Measurements from ENCODE around the gene FAM187B.
"Not testable (repeated sequence)": the region's sequence is repeated elsewhere in the genome, so short reads cannot be mapped to it uniquely, and the experiment has no call there.

The FAM187B gene

DNA sequence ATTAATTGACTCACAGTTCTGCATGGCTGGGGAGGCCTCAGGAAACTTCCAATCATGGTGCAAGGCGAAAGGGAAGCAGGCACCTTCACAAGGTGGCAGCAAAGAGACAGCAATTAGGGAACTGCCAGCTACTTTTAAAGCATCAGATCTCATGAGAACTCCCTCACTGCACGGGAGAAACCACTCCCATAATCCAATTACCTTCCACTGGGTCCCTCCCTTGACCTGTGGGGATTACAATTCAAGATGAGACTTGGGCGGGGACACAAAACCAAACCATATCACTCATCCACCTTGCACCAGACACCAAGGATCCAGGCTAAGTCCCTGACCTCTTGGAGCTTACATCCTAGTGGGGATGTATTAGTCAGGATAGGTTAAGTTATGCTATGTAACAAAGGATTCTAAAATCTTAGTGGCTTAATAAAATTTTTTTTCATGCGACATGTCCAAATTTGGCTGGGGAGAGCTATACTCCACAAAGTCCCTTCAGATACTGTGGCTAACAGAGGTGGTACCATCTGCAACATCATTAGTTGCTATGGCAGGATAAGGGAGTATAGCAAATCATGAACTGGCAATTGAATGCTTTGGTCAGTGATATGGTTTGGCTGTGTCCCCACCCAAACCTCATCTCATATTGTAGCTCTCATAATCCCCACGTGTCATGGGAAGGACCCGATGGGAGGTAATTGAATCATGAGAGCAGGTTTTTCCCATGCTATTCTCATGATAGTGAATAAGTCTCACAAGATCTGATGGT, 8.3 kb upstream of the FAM187B start:
- no peak for DNase-seq (ENCODE audit: low read depth, low spot score)

DNA sequence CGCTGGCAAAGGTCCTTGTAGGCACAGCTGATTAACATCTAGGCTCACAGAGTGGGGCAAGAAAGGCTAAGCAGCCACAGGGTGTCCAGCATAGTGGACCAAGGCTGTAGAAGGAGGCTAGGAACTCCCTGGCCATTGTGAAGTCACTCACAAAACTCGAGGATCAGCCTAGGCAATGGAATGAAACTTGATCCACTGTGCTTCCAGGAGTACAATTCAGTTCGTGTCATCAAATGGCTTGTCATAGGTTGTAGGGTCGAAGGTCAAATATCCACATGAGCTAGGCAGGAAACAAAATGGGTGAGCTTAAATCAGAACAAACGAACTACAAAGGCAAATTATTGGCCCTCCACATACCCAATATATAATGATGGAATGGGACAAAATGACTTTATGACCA, 4.4 kb upstream of the FAM187B start:
- no peak for DNase-seq (ENCODE audit: low read depth, low spot score)

DNA sequence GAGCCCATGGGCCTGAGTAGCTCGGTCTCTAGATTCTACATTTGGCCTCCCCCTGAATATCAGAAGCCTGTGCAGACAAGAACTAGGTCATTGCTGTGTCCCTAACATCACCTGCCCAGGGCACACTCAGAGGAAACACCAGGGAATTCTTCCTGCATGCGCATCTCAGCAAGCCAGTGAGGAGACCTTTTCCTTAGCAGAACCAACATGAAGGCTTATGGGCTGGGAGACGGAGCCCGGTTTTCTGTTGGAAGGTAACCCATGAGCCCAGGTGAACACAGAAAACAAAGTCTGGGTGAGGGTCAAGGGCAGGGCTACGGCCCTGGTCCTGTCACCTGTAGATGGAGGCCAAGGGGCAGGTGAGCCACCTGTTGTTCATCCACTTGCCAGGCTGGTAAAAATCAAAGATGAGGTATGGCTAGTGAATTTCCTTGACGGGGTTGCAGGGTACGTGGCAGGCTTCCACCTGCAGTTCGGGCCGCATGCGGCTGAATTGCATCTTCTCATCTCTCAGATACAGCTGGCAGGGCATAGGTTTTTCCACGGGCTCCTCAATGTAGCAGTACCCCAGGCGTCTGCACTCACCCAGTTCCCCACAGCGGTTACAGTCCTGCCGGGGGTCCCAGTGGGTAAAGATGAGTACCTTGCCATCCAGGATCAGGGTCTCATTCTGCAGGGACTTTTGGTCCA, 3.6 kb upstream of the FAM187B start:
- no peak for DNase-seq (ENCODE audit: low read depth, low spot score)

DNA sequence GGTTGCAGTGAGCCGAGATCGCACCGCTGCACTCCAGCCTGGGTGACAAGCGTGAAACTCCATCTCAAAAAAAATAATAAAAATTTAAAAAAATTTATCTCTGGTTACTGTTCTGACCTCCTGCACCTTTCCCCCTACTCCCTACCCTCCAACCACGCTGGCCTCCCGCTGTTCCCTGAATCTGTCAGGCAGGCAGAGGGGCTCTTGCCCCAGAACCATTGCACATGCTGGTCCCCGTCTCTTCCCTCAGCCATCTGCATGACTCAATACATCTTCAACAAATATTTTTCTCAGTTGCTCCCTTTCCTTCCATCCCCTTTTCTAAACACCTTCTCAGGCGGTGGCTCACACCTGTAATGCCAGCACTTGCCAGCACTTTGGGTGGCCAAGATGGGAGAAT, 1.1 kb upstream of the FAM187B start:
- no peak for DNase-seq (ENCODE audit: low read depth, low spot score)

DNA sequence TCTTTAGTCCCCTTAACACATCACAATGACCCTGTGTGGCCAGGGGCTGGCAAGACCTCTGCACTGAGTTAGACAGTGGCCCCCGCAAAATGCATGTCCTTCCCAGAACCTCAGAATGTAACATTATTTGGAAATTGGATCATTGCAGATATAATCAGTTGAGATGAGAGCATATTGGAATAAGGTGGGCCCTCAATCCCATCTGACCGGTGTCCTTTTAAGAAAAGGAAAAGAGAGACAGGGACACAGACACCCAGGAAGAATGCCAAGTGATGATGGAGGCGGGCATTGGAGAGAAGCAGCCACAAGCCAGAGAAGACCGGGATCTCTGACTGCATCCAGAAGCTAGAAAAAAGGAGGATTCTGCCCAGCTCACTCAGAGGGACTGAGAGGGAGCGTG, 1.8 kb downstream of the FAM187B start:
- DNase-seq (ENCODE audit: low read depth, low spot score) = no peak

- DNase-seq (ENCODE audit: low read depth, low spot score) = no peak
Observed at GRCh38 chr19:35225951-35226350, 2.6 kb downstream of the FAM187B start.

DNA sequence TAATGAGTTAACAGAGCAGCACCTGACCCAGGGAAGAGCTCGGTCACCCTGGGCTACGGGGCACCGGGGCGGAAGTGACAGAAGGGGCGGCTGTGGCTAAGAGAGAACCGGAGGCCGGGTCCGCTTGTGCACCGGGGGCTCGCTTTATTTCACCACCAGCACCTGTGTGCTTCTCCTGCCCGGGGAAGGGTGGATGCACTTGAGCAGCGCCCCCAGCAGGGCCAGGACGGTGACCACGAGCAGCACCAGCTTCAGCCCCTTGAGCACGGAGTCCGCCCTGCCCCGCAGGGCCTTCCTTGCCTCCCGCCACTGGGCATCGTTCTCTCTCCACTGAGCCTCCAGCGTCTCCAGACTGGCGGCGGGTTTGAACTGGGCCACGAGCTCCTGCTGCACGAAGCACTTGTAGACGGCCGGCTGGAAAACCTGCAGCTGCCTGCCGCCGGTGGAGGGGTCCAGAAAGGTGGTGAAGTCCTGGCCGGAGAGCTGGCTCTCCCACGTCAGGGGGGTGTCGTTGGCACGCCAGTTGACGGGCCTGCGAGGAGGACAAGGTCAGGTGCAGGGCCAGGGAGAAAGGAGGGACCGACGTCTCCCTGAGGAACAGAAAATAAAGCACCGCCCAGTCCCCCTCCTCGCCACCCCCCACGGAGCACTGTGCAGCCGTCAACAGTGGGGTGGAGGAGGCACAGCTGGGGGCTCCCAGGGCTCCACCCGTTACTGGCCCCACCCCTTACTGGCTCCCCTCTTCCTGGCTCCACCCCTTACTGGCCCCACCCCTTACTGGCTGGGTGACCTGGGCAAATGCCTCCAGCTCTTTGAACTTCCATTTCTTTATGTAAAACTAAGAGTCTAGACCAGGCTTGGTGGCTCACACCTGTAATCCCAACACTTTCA, 3.6 kb downstream of the FAM187B start:
- DNase-seq (ENCODE audit: low read depth, low spot score) = no peak

DNA sequence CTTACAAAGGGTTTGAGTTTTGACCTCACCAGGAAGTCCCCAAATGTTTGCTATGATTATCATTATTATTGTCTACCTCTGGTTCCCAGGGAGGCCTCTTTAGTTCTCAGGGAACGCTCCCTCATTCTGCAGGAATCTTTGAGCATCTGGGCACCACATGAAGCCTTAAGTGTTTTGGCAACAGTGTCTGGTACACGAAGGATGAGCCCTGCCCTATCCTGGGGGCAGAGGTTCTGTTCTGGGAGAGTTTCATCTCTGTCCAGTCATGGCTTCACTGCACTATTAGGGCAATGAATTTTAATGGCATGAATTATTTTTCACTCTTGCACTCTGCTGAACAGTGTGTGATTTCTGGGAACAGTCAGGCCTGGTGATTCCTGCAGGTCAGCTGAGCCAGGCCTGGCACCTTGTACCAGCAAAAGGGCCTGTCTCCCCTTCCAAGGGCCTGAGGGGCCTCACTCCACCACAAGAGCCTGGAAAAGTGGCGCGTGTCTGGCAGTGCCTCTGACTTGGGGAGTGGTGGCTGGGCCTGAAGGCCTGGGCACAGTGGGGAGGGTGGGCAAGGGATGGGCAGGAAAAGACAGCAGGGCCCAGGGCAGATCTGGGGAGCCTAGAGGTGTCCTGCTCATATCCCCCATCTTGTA, 4.6 kb downstream of the FAM187B start:
- no peak for DNase-seq (ENCODE audit: low read depth, low spot score)

GRCh38 chr19:35223084-35223790, 5.3 kb downstream of the FAM187B start:
- DNase-seq (ENCODE audit: low read depth, low spot score) = no peak

GRCh38 chr19:35222373-35223015, 6.0 kb downstream of the FAM187B start:
- DNase-seq (ENCODE audit: low read depth, low spot score) = no peak

- DNase-seq (ENCODE audit: low read depth, low spot score) = not testable (repeated sequence)
Observed at GRCh38 chr19:35220973-35221590, 7.5 kb downstream of the FAM187B start.

DNA sequence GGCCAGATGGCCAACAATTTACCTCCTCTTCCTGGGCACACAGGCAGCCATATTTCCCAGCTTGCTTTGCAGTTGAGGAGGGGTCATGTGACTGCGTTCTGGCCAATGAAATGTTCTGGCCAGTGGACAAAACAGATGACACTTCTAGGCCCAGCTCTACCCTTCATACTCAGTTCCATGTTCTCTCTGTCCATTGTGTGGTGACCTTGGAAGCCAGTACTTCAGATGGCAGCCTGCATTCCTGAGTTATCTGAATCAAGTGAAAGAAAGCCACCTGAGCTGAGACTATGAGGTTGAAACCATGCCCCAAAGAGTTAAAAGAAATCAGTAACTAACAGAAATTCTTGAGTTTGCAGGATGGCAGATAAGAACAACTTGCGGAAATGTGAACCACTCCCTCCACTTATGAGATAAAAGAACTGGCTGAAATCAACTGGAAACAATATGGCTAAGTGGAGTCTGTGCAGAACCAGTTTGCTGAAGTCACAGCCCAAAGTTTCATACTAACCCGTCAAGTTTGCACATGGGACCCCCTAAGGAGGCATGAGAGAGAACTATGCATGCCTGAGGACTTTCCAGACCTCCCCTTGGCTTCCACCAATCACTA, 8.1 kb downstream of the FAM187B start:
- DNase-seq (ENCODE audit: low read depth, low spot score) = no peak

DNA sequence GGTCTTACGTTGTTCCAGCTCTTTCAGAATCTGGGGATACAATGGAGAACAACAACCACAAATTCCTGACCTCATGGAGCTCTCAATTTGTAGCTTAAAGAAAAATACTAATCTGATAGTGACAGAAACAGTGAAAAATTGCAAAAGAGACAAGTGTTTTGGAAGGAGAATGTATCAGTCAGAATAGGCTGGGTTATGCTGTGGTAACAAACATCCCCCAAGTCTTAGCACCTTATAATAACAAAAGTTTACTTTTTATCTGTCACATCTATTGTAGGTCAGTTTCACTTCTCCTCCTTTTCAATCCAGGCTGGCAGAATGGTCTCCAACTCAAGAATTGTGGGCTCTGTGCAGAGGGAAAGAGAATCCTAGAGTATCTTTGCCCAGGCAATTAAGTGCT, 9.5 kb downstream of the FAM187B start:
- DNase-seq (ENCODE audit: low read depth, low spot score) = no peak

DNA sequence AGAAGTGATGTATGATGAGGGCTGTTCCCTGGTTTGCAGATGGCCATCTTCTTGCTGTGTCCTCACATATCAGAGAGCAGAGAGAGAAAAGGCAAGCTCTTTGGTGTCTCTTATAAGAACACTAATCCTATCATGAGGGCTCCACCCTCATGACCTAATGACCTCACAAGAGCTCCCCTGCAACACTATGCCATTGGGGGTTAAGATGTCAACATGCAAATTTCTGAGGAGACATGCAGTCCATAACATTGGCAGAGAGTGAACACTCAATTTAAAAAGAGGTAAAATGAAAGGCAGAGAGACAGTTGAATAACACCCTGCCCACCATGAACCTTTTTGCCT, 10.9 kb downstream of the FAM187B start:
- DNase-seq (ENCODE audit: low read depth, low spot score) = no peak

DNA sequence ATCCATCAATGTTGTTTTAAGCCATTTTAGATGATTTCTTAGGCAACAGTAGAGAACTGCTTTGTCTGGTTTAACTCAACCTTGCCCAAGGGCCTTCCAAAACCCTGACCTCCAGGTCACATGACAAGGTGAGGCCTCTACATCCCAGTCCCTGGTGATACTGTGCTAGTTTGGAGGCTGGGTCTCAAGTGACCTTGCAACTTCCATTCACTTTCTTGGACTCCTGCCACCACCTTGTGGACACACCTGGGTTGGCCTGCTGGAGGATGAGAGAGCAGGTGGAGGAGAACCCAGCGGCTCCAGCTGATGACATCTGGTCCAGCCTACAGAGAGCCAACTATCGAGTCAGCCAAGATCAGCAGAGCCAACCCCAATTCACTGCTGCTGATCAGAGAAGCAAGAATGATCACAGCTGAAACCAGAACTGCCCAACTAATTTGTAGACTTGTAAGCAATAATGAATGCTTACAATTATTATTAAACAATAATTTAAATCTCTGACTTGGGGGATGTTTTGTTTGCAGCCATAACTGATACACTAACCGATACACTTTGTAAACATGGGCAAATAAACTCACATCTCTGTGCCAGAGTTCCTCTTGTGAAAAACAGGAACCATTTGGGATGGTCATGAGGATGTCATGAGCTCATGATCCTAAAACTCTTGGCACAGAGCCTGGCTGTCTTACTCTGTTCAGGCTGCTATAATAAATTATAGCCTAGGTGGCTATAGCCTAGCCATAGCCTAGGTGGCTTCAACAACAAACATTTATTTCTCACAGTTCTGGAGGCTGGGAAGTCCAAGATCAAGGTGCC, 11.5 kb downstream of the FAM187B start:
- no peak for DNase-seq (ENCODE audit: low read depth, low spot score)

DNA sequence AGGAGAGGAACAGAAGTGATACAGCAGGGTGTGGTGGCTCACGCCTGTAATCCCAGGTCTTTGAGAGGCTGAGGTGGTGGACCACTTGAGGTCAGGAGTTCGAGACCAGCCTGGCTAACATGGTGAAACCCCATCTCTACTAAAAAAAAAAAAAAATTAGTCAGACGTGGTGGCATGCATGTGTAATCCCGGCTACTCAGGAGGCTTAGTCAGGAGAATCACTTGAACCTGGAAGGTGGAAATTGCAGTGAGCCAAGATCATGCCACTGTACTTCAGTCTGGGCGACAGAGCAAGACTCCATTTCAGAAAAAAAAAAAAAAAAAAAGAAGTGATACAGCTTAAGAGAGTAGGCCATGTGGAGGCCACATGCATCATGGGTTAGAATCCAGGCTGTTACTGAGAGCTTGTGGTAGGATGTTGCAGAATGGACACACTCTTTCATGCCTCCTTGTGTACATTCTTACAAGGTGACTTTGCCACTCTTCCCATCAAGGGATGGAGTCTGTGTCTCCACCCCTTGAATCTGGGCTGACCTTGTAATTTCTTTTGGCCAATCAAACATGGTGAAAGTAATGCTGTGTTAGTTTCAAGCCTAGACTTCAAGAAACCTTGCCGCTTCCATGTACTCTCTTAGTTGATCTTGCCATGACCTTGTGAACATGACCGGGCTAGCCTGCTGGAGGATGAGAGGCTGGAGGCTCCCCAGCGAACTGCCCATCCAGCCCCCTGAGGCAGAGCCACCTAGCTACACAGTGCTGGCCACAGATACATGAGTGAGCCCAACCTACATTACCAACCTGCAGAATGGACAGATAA, 12.3 kb downstream of the FAM187B start:
- no peak for DNase-seq (ENCODE audit: low read depth, low spot score)

- no peak for DNase-seq (ENCODE audit: low read depth, low spot score)
Observed at GRCh38 chr19:35214766-35215422, 13.6 kb downstream of the FAM187B start.
